Measurements from ENCODE around the gene TMEM196. TPM values are rescaled to one million over a fixed set of nuclear protein-coding genes. Genes with fewer than 3 reads are reported as not detected.
"Not testable (repeated sequence)": the region's sequence is repeated elsewhere in the genome, so short reads cannot be mapped to it uniquely, and the experiment has no call there.

Gene TMEM196
- total RNA-seq, 2 donors from 2014 or later, result not detected

DNA sequence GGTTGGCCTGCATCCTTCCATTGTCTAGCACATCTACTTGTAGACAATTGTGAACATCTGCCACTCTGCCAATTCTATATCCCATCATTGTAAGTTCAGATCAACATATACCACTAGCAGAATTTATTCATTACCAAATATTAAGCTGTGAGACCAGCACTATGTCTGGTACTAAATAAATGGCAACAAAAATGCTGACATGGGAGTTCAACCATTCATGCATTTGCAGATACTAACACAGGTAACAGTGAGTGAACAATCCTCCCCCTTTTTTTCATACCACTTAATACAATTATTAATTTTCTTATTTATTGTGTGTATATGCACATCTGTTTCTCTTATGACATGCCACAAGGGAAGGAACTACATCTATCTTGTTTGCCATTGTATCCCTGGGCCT lies 76.5 kb downstream of the TMEM196 start:
- Mint-ChIP-seq H3K4me3 (no peak overlapping the region), H3K27ac (peak overlapping the region; percentile 6), H3K27me3 (no peaks in the 10 kb centered on the region), H3K4me1 (peaks cover 11% of the 10 kb centered on the region), H3K36me3 (ENCODE audit: low read depth) (peaks cover 4% of the 10 kb centered on the region)
- DNase-seq, result no peak
- H3K9me3 ChIP-seq (ENCODE audit: control insufficient read depth, low read length, poor library complexity, severe bottlenecking), result no peaks in the 10 kb centered on the region
- ATAC-seq, result no peak

DNA sequence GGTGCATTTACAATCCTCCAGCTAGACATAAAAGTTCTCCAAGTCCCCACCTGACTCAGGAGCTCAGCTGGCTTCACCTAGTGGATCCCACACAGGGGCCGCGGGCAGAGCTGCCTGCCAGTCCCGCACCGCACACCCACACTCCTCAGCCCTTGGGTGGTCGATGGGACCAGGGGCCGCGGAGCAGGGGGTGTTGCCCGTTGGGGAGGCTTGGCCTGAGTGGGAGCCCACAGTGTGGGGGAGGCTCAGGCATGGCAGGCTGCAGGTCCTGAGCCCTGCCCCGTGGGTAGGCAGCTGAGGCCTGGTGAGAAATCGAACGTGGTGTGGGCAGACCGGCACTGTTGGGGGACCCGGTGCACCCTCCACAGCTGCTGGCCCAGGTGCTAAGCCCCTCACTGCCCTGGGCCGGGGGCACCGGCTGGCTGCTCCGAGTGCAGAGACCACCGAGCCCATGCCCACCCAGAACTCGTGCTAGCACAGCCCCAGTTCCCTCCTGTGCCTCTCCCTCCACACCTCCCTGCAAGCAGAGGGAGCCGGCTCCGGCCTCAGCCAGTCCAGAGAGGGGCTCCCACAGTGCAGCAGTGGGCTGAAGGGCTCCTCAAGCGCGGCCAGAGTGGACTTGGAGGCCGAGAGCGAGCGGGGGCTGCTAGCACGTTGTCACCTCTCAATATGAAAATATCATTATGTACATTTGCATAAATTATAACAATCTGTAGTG lies 81.1 kb downstream of the TMEM196 start:
- Mint-ChIP-seq H3K27me3 (no peaks in the 10 kb centered on the region), H3K27ac (no peak overlapping the region), H3K36me3 (ENCODE audit: low read depth) (peaks cover 2% of the 10 kb centered on the region), H3K4me1 (no peaks in the 10 kb centered on the region), H3K4me3 (no peak overlapping the region)
- H3K9me3 ChIP-seq (ENCODE audit: control insufficient read depth, low read length, poor library complexity, severe bottlenecking), result no peaks in the 10 kb centered on the region
- ATAC-seq (no peak), DNase-seq (no peak)

DNA sequence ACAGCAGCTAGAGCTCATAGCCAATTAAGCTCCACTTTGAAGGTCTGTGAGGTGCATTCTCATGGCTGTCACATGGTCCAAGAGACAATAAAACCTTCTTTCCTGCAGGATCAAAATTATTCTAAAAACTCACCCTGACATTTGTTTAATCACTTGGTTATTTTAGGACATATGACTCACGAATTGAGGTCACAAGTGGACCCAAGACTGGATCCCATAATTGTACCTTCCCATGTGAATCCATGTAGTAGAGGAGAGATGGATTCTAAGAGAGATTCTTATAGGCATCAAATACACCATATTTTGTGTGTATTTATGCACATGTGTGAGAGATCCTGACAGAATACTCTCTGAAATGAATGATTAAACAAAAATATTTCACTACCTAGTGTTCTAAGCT lies 82.7 kb downstream of the TMEM196 start:
- no peak overlapping the region for H3K4me3 Mint-ChIP-seq
- peaks cover 2% of the 10 kb centered on the region for H3K36me3 Mint-ChIP-seq (ENCODE audit: low read depth)
- H3K4me1 Mint-ChIP-seq, result no peaks in the 10 kb centered on the region
- no peaks in the 10 kb centered on the region for H3K27me3 Mint-ChIP-seq
- ATAC-seq (no peak), DNase-seq (no peak)
- H3K27ac Mint-ChIP-seq, result no peak overlapping the region
- no peaks in the 10 kb centered on the region for H3K9me3 ChIP-seq (ENCODE audit: control insufficient read depth, low read length, poor library complexity, severe bottlenecking)

DNA sequence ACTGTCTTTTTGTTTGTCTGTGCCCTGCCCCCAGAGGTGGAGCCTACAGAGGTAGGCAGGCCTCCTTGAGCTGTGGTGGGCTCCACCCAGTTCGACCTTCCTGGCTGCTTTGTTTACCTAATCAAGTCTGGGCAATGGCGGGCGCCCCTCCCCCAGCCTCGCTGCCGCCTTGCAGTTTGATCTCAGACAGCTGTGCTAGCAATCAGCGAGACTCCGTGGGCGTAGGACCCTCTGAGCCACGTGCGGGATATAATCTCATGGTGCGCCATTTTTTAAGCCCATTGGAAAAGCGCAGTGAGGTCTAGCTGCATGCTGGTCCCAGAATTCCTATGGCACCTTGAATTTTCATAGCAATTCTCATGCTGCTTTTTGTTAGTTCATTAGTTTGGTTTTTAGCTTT lies 84.3 kb downstream of the TMEM196 start:
- H3K4me1 Mint-ChIP-seq; DNase-seq; H3K9me3 ChIP-seq (ENCODE audit: control insufficient read depth, low read length, poor library complexity, severe bottlenecking); ATAC-seq; H3K27me3 Mint-ChIP-seq; H3K4me3 Mint-ChIP-seq; H3K27ac Mint-ChIP-seq; H3K36me3 Mint-ChIP-seq (ENCODE audit: low read depth): not testable (repeated sequence)

DNA sequence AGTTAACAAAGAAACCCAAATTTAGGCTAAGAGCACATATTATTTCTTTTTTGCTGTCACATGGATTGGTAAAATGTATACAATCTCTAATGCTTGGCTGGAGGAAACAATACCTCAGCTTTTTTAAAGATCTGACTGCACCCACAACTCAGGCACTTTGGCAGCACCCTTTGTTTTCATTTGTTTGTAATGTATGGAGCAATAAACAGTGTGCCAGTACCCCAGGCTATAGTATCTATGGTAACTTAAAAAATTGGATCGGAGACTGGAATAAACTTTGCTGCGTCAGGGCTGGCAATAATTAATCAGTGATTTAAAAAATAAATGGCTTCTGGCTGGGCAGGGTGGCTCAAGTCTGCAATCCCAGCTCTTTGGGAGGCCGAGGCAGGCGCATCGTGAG lies 91.8 kb downstream of the TMEM196 start:
- no peak overlapping the region for H3K4me3 Mint-ChIP-seq
- no peaks in the 10 kb centered on the region for H3K36me3 Mint-ChIP-seq (ENCODE audit: low read depth)
- H3K27me3 Mint-ChIP-seq, result no peaks in the 10 kb centered on the region
- H3K4me1 Mint-ChIP-seq, result peaks cover 2% of the 10 kb centered on the region
- H3K27ac Mint-ChIP-seq, result no peak overlapping the region
- DNase-seq (no peak), ATAC-seq (no peak)
- H3K9me3 ChIP-seq (ENCODE audit: control insufficient read depth, low read length, poor library complexity, severe bottlenecking), result no peaks in the 10 kb centered on the region

DNA sequence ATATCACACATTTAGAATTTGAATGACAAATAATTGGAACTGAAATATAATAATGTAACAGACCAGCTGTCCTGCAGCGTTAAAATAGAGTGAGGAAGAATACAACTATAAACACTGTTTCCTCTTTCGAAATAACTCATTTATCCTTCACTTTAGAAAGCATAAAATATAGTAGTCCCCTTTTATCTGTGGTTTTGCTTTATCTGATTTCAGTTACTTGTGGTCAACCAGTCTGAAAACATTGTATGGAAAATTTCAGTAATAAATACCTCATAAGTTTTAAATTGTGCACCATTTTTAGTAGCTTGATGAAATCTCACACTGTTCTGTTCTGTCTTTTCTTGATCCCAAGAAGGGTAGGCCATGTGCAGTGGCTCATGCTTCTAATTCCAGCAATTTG lies 96.2 kb downstream of the TMEM196 start:
- H3K4me1 Mint-ChIP-seq, result peaks cover 2% of the 10 kb centered on the region
- no peak overlapping the region for H3K4me3 Mint-ChIP-seq

DNA sequence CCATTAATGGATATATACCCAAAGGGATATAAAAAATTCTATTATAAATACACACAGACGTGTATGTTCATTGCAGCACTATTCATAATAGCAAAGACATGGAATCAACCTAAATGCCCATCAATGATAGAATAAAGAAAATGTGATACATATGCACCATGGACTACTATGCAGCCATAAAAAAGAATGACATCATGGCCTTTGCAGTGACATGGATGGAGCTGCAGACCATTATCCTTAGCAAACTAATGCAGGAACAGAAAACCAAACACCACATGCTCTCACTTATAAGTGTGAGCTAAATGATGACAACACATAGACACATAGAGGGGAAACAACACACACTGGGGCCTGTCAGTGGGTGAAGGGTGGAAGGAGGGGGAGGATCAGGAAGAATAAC lies 97.6 kb downstream of the TMEM196 start:
- Mint-ChIP-seq H3K36me3 (ENCODE audit: low read depth) (no peaks in the 10 kb centered on the region), H3K27me3 (peaks cover 8% of the 10 kb centered on the region), H3K4me1 (peaks cover 2% of the 10 kb centered on the region), H3K4me3 (no peak overlapping the region), H3K27ac (no peak overlapping the region)
- DNase-seq (no peak), ATAC-seq (no peak)
- H3K9me3 ChIP-seq (ENCODE audit: control insufficient read depth, low read length, poor library complexity, severe bottlenecking), result no peaks in the 10 kb centered on the region

More for the DNA sequence above, 96.2 kb downstream of the TMEM196 start:
- H3K36me3 Mint-ChIP-seq (ENCODE audit: low read depth), result no peaks in the 10 kb centered on the region
- peaks cover 4% of the 10 kb centered on the region for H3K27me3 Mint-ChIP-seq
- H3K27ac Mint-ChIP-seq, result no peak overlapping the region
- no peak for ATAC-seq
- no peaks in the 10 kb centered on the region for H3K9me3 ChIP-seq (ENCODE audit: control insufficient read depth, low read length, poor library complexity, severe bottlenecking)
- no peak for DNase-seq

DNA sequence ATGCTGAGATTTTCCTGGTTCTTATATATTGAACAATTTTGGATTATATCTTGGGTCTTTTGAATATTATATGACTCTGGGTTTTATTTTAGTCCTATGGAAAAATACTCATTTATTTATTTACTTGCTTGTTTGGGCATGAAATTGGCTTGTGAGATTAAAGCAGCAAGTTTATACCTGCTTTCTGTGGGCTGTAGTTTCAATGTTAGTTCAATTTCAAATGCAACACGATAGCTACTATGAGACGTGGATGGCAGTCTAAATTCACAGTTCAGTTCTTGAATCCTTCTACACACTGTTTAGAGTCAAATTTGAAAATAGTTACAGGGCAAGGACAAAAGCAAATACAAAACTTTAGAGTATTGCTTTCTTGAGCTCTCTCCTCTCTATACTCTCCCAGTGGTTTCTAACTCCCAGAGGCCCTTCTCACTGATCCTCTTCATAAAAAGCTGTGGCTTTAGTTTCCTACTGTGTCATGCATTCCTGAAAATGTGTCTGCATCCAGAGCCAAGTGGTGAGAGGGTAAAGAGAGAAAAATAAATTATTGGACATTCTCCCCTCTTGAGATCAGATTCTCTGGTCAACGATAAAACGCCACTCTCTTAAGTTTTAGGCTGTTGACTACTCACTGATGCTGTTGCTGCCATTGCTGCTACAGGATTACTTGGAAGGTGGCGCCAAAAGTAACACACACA lies 99.0 kb downstream of the TMEM196 start:
- peaks cover 2% of the 10 kb centered on the region for H3K4me1 Mint-ChIP-seq
- no peaks in the 10 kb centered on the region for H3K36me3 Mint-ChIP-seq (ENCODE audit: low read depth)
- peaks cover 11% of the 10 kb centered on the region for H3K27me3 Mint-ChIP-seq
- H3K4me3 Mint-ChIP-seq, result no peak overlapping the region
- ATAC-seq (no peak), DNase-seq (no peak)
- H3K9me3 ChIP-seq (ENCODE audit: control insufficient read depth, low read length, poor library complexity, severe bottlenecking), result no peaks in the 10 kb centered on the region
- no peak overlapping the region for H3K27ac Mint-ChIP-seq

DNA sequence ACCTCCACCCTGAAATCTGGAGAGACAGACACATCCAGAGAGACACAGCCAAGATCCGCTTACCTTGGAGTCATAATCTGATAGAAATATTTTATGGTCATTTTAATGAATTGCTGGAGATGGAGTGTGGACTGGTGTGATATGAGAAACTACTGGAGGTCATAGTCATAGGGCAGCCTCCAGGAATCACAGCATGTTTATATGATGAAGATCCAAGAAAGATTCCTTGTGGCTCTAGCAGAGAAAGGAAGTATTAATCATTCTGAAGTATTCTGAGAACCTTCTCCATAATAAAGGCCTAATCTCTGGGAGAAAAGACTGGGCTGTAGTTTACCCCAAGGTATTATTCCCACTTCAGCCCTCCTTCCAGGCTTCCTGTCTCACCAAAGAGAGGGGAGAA lies 102.6 kb downstream of the TMEM196 start:
- no peaks in the 10 kb centered on the region for H3K4me1 Mint-ChIP-seq
- H3K27ac Mint-ChIP-seq, result no peak overlapping the region
- H3K9me3 ChIP-seq (ENCODE audit: control insufficient read depth, low read length, poor library complexity, severe bottlenecking), result no peaks in the 10 kb centered on the region
- no peak overlapping the region for H3K4me3 Mint-ChIP-seq
- H3K27me3 Mint-ChIP-seq, result peaks cover 17% of the 10 kb centered on the region
- DNase-seq (no peak), ATAC-seq (no peak)
- H3K36me3 Mint-ChIP-seq (ENCODE audit: low read depth), result no peaks in the 10 kb centered on the region

Other genes starting within 250 kb of the TMEM196 start
- gene POLR1F, start 64.6 kb downstream of the TMEM196 start, total RNA-seq, result 10 to 100 TPM; 25.1 to 28.2 TPM